Measurements from ENCODE around the gene FGD2. TPM values are rescaled to one million over a fixed set of nuclear protein-coding genes. Genes with fewer than 3 reads are reported as not detected.

Gene FGD2
- total RNA-seq, 1 experiment from 2014 or later = 0.10 TPM

- Histone ChIP-seq H3K36me3 (ENCODE audit: control insufficient read depth in 1 of 2, insufficient read depth in 2 of 2, low read length in 2 of 2) (peaks cover 37 to 62% of the 10 kb centered on the region in 2 experiments), H3K9me2 (ENCODE audit: insufficient read depth) (no peaks in the 10 kb centered on the region), H3K9ac (ENCODE audit: low read length) (no peak overlapping the region), H3K9me3 (ENCODE audit: control insufficient read depth in 1 of 2, insufficient read depth in 1 of 2, low read depth in 1 of 2, low read length in 2 of 2) (no peaks in the 10 kb centered on the region), H3K27ac (ENCODE audit: low read depth, low read length) (no peak overlapping the region), H4K20me1 (ENCODE audit: insufficient read depth) (peaks cover 6% of the 10 kb centered on the region; the same call in 1 of the 2 replicates), H2AFZ (ENCODE audit: low read depth, low read length, poor library complexity, severe bottlenecking) (no peak overlapping the region), H3K79me2 (ENCODE audit: insufficient read depth, low read length) (peaks cover 67% of the 10 kb centered on the region), H3K4me2 (ENCODE audit: low read length) (no peak overlapping the region), H3K4me1 (ENCODE audit: control insufficient read depth in 1 of 2, insufficient read depth in 2 of 2, low read length in 2 of 2) (peaks cover 3 to 13% of the 10 kb centered on the region in 2 experiments; a peak in 3 of 4 replicates), H3K4me3 (replicated peaks in 1 of 2; ENCODE audit: low read depth in 1 of 2, low read length in 2 of 2) (no peak overlapping the region), H3K27me3 (ENCODE audit: insufficient read depth, low read length) (no peaks in the 10 kb centered on the region)
- intact Hi-C loops (cut with micrococcal nuclease) = no loop called here
- TF ChIP-seq, protein P1, sequence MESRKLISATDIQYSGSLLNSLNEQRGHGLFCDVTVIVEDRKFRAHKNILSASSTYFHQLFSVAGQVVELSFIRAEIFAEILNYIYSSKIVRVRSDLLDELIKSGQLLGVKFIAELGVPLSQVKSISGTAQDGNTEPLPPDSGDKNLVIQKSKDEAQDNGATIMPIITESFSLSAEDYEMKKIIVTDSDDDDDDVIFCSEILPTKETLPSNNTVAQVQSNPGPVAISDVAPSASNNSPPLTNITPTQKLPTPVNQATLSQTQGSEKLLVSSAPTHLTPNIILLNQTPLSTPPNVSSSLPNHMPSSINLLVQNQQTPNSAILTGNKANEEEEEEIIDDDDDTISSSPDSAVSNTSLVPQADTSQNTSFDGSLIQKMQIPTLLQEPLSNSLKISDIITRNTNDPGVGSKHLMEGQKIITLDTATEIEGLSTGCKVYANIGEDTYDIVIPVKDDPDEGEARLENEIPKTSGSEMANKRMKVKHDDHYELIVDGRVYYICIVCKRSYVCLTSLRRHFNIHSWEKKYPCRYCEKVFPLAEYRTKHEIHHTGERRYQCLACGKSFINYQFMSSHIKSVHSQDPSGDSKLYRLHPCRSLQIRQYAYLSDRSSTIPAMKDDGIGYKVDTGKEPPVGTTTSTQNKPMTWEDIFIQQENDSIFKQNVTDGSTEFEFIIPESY (IDR thresholded peaks at IDR 0.05; ENCODE audit: extremely low read depth, insufficient replicate concordance, low read length) = no peak
- TF ChIP-seq EZH2 (IDR thresholded peaks at IDR 0.05) (no peak), RAD21 (IDR thresholded peaks at IDR 0.05; ENCODE audit: low read depth) (peak; percentile 37; the same call in 1 of the 2 replicates), SIN3A (IDR thresholded peaks at IDR 0.05; ENCODE audit: low read depth) (no peak), EZH2phosphoT487 (IDR thresholded peaks at IDR 0.05; ENCODE audit: borderline replicate concordance) (no peak), ZNF274 (IDR thresholded peaks at IDR 0.05; ENCODE audit: low read depth, low read length) (no peak), ZFX (IDR thresholded peaks at IDR 0.05) (no peak), TCF7L2 (IDR thresholded peaks at IDR 0.05; ENCODE audit: borderline replicate concordance, extremely low read depth, insufficient read depth, insufficient read length) (no peak), SP1 (IDR thresholded peaks at IDR 0.05; ENCODE audit: low read depth) (no peak), CEBPB (IDR thresholded peaks at IDR 0.05; ENCODE audit: low read depth) (no peak)
- TF ChIP-seq, protein P2, sequence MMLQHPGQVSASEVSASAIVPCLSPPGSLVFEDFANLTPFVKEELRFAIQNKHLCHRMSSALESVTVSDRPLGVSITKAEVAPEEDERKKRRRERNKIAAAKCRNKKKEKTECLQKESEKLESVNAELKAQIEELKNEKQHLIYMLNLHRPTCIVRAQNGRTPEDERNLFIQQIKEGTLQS (IDR thresholded peaks at IDR 0.05) = no peak
- TF ChIP-seq, protein P3, sequence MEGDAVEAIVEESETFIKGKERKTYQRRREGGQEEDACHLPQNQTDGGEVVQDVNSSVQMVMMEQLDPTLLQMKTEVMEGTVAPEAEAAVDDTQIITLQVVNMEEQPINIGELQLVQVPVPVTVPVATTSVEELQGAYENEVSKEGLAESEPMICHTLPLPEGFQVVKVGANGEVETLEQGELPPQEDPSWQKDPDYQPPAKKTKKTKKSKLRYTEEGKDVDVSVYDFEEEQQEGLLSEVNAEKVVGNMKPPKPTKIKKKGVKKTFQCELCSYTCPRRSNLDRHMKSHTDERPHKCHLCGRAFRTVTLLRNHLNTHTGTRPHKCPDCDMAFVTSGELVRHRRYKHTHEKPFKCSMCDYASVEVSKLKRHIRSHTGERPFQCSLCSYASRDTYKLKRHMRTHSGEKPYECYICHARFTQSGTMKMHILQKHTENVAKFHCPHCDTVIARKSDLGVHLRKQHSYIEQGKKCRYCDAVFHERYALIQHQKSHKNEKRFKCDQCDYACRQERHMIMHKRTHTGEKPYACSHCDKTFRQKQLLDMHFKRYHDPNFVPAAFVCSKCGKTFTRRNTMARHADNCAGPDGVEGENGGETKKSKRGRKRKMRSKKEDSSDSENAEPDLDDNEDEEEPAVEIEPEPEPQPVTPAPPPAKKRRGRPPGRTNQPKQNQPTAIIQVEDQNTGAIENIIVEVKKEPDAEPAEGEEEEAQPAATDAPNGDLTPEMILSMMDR (IDR thresholded peaks at IDR 0.05 in 2 of 3, conservative IDR thresholded peaks at IDR 0.05 in 1 of 3; ENCODE audit: borderline replicate concordance in 1 of 3, insufficient read depth in 1 of 3, low read depth in 2 of 3, low read length in 2 of 3) = 0 out of 6 replicates have a peak, but pooled peaks of 1 of the 3 experiments have one; percentile 25
- ChIA-PET RAD21 (ENCODE audit: low non-redundant PET in 1 of 2, low total read pairs in 2 of 2, uncharacterized antibody in 2 of 2, unreplicated experiment in 2 of 2) (interaction anchor here in 1 of 2 experiments (0.6 kb wide), 1 partner anchor 81 kb away, joined by 8 read pairs; no protein-coding TSS in a partner anchor), CTCF (no interaction called here), POLR2A (no interaction called here)
- ATAC-seq (no peak), DNase-seq (ENCODE audit: low read depth, low spot score) (no peak)
- BruUV-seq (replicated peaks) = no TSS peak
Measured at GRCh38 chr6:36979347-36979742, 26.1 kb upstream of the FGD2 start.
